Urinary bladder (tissue), 4 donors: ENCODE data around the gene ASF1A. TPM values are rescaled to one million over a fixed set of nuclear protein-coding genes. Genes with fewer than 3 reads are reported as not detected.

Experiments used
- DNase-seq: peaks from one replicate; pipeline ENCODE4 v3.0.0-alpha.2; 2015; ENCODE audit errors: extremely low spot score
- H3K27ac ChIP-seq: one replicate; pipeline ENCODE4 v1.5.1; 2013; ENCODE audit warnings: low read depth, mild to moderate bottlenecking, moderate library complexity
- H3K36me3 ChIP-seq: one replicate; pipeline ENCODE4 v1.6.1; 2013; ENCODE audit warnings: mild to moderate bottlenecking, moderate library complexity; ENCODE audit not compliant: insufficient read depth
- H3K4me1 ChIP-seq: one replicate; pipeline ENCODE4 v1.6.1; 2013; ENCODE audit warnings: mild to moderate bottlenecking, moderate library complexity; ENCODE audit not compliant: insufficient read depth
- H3K4me3 ChIP-seq: one replicate; pipeline ENCODE4 v1.5.1; 2013; ENCODE audit warnings: low read depth, low read length
- WGBS: extraction: QIAGEN DNeasy Blood & Tissue Kit; methylation state at CpG from one replicate; pipeline ENCODE4 v1.1.7; 2013; 5-methylcytosine and 5-hydroxymethylcytosine counted together
- polyA plus RNA-seq: library from polyadenylated mRNA; stranded (reverse); fragments of 200-250 nt; gene quantifications from one replicate; pipeline ENCODE4 v1.2.3, GENCODE V29; 2013
- total RNA-seq: library from RNA; depleted of rRNA; stranded (reverse); fragments of >200 nt; gene quantifications from one replicate; pipeline ENCODE4 v1.2.3, GENCODE V29; 2014
- donor health status: healthy with polysubstance abuse.
- donor health status: healthy.

ASF1A gene
- total and polyA plus RNA-seq, 2 donors: 16.4 to 36.3 TPM

DNA sequence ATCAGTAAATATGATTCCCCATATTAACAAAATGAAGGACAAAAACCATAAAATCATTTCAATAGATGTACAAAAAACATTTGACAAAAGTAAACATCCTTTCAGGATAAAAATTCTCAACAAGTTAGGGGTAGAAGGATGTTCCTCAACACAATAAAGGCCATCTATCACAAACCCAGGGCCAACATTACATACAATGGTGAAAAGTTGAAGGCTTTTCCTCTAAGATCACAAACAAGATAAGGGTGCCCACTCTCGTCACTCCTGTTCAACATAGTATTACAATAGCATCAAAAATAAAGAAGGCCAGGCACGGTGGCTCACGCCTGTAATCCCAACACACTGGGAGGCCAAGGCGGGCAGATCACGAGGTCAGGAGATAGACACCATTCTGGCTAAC lies 22.6 kb upstream of the ASF1A start:
- no peak overlapping the region for H3K4me3 ChIP-seq
- no peak overlapping the region for H3K27ac ChIP-seq
- no peaks in the 10 kb centered on the region for H3K36me3 ChIP-seq
- no peak for DNase-seq
- WGBS: 96% methylated on average over 5 of the region's 5 CpGs
- no peaks in the 10 kb centered on the region for H3K4me1 ChIP-seq

DNA sequence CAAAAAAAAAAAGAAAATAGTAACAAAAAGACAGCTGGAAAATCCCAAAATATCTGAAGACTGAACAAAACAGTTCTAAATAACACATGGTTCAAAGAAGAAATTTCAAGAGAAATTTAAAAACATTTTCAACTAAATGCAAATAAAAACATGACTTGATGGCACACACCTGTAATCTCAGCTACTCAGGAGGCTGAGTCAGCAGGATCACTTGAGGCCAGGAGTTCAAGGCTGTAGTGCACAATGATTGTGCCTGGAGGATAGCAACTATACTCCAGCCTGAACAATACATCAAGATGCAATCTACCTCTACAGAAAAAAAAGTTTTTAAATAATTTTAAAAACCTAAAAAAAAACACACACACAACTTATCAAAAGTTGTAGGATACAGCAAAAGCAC lies 21.6 kb upstream of the ASF1A start:
- no peaks in the 10 kb centered on the region for H3K36me3 ChIP-seq
- DNase-seq: no peak
- no peaks in the 10 kb centered on the region for H3K4me1 ChIP-seq
- H3K27ac ChIP-seq: no peak overlapping the region
- no peak overlapping the region for H3K4me3 ChIP-seq

GRCh38 chr6:118872726-118873125 lies 21.2 kb upstream of the ASF1A start:
- H3K4me3 ChIP-seq: no peak overlapping the region
- DNase-seq: no peak
- H3K27ac ChIP-seq: no peak overlapping the region
- 85% methylated on average over 2 of the region's 2 CpGs for WGBS
- H3K4me1 ChIP-seq: no peaks in the 10 kb centered on the region
- H3K36me3 ChIP-seq: no peaks in the 10 kb centered on the region

GRCh38 chr6:118873239-118873638 lies 20.7 kb upstream of the ASF1A start:
- DNase-seq: no peak
- Histone ChIP-seq H3K27ac (no peak overlapping the region), H3K4me3 (no peak overlapping the region), H3K4me1 (no peaks in the 10 kb centered on the region), H3K36me3 (no peaks in the 10 kb centered on the region)
- 69% methylated on average over 2 of the region's 2 CpGs for WGBS

DNA sequence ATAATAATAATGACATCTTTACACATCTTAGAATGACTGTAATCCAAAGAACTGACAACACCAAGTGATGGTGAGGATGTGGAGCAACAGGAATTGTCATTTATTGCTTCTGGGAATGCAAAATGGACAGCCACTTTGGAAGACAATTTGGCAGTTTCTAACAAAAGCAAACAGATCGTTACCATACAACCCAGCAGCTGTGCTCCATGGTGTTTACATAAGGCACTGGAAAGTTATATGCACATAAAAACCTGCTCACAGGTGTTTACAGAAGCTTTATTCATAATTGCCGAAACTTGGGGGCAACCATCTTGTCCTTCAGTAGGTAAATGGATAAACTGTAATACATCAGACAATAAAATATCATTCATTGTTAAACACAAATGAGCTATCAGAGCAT lies 18.3 kb upstream of the ASF1A start:
- Histone ChIP-seq H3K36me3 (no peaks in the 10 kb centered on the region), H3K27ac (no peak overlapping the region), H3K4me3 (no peak overlapping the region), H3K4me1 (no peaks in the 10 kb centered on the region)
- 66% methylated on average over 2 of the region's 2 CpGs for WGBS
- DNase-seq: no peak

DNA sequence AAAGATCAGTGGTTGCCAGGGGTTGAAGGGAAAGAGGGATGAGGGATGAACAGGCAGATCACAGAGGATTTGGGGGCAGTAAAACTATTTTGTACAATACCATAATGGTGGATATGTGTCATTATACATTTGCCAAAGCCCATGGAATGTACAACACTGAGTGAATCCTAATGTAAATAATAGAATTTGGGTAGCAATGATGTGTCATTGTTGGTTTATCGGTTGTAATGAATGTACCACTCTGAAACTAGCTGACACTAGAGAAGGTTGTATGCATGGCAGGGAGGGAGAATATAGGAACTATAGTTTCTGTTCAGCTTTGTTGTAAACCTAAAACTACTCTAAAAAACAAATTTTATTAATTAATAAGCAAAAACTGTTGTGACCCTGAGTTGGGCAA lies 17.8 kb upstream of the ASF1A start:
- Histone ChIP-seq H3K27ac (no peak overlapping the region), H3K36me3 (no peaks in the 10 kb centered on the region), H3K4me1 (no peaks in the 10 kb centered on the region), H3K4me3 (no peak overlapping the region)
- no peak for DNase-seq
- WGBS: 68% methylated on average over 1 of the region's 1 CpG

DNA sequence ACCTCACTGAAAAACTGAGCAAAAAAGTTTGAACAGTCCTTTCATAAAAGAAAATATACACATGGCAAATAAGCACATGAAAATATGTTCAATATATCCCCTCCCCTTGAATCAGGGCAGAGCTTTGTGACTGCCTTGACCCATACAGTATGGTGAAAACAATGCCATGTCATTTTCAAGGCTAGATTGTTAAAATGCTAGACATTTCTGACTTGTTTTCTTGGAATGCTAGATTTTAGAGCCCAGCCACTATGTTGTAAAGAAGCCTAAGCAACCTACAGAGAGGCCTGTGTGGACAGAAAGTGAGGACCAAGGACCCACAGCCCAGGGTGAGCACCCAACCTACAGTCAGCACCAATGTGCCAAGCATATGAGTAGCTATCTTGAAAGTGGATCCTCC lies 17.1 kb upstream of the ASF1A start:
- no peak overlapping the region for H3K4me3 ChIP-seq
- no peak overlapping the region for H3K27ac ChIP-seq
- DNase-seq: no peak
- no peaks in the 10 kb centered on the region for H3K36me3 ChIP-seq
- no peaks in the 10 kb centered on the region for H3K4me1 ChIP-seq

DNA sequence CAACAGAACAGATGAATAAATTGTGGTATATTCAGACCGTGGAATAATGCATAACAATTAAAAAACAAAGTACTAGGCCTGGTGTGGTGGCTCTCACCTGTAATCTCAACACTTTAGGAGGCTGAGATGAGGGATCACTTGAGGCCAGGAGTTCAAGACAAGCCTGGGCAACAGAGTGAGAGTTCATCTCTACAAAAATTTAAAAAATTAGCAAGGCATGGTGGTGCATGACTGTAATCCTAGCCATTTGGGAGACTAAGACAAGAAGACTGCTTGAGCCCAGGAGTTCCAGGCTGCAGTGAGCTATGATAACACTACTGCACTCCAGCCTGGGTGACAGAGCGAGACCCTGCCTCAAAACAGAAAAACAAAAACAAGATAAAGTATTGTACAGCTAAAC lies 16.1 kb upstream of the ASF1A start:
- H3K27ac ChIP-seq: no peak overlapping the region
- H3K4me1 ChIP-seq: no peaks in the 10 kb centered on the region
- WGBS: 91% methylated on average over 2 of the region's 2 CpGs
- H3K4me3 ChIP-seq: no peak overlapping the region
- no peak for DNase-seq
- no peaks in the 10 kb centered on the region for H3K36me3 ChIP-seq

DNA sequence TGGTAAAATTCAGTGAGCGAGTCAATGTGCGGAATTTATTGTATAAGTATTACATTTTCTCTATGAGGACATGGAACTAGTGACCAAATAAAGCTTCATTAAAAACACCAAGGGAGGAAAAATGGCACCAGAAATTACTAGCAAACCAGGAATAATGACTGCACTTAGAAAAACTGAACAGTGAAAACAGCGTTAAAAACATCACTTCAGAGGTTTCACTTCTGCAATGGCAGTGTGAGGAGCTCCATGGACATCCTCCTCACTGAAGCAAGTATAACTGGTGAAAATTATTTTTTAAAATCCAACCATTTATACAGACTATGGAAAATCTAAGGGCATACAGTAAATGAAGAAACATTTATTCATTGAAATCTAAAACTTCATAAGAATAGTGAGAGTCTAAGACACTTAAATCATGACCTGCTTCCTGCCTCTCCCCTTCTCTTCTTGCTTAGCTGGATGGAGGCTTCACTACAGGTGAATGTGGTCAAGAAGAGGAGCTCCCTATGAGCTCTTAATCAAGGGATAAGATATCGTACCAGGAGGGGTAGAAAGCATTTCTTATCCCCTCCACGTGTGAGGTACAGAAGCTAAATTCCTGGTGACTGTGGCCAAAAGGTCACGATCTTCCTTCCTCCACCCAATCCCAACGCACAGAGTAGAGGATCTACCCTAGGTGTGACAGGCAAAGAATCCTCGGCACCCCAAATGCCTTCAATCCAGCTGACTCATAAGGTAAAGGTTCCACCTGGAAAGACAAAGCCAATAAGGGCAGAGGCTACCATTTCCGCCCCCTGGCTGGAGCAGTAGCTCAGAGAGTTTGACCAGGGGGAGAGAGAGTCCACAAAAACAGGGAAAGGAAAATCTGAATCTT lies 12.3 kb upstream of the ASF1A start:
- H3K4me1 ChIP-seq: no peaks in the 10 kb centered on the region
- H3K4me3 ChIP-seq: no peak overlapping the region
- no peak for DNase-seq
- 87% methylated on average over 9 of the region's 9 CpGs for WGBS
- no peak overlapping the region for H3K27ac ChIP-seq
- no peaks in the 10 kb centered on the region for H3K36me3 ChIP-seq

DNA sequence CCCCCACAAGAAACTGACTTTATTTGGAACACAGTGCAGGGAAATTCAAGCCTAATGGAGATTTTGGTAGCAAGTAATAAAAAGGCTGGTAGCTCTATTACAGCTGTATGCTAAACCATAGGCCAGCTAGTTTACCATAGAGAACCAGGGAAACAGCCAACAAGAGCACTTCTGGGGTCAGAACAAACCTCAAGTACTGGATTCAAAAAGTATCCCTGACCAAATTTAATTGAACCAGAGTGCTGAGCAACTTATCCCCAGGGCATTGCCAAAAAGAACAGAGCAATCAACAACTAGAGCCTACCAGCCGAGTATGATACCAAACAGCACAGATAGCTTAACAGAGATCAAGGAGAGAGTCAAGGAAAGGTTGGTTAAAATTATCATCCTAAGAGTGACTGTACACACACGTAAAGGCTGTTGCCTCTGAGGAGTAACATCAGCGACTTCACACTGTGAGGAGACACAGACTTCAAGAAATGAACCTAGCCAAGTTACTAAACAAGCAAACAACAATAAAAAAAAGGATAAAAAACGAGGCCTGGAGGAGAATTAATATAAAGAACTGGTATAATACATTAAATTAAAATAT lies 11.5 kb upstream of the ASF1A start:
- DNase-seq: no peak
- Histone ChIP-seq H3K4me3 (no peak overlapping the region), H3K36me3 (no peaks in the 10 kb centered on the region), H3K4me1 (no peaks in the 10 kb centered on the region), H3K27ac (no peak overlapping the region)
- WGBS: 89% methylated on average over 4 of the region's 4 CpGs

DNA sequence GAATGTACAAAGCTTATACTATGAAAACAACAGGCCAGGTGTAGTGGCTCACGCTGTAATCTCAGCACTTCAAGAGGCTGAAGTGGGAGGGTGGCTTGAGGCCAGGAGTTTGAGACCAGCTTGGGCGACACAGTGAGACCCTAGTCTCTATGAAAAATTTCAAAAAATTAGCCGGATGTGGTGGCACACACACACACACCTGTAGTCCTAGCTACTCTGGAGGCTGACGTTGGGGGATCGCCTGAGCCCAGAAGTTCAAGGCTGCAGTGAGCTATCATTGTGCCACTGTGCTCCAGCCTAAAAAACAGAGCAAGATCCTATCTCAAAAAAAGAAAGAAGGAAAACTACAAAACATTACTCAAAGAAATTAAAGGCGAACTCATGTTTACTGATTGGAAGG lies 7.3 kb upstream of the ASF1A start:
- Histone ChIP-seq H3K36me3 (no peaks in the 10 kb centered on the region), H3K4me3 (no peak overlapping the region), H3K4me1 (peaks cover 1% of the 10 kb centered on the region), H3K27ac (no peak overlapping the region)
- DNase-seq: no peak
- whole genome bisulfite sequencing: 92% methylated on average over 6 of the region's 6 CpGs

DNA sequence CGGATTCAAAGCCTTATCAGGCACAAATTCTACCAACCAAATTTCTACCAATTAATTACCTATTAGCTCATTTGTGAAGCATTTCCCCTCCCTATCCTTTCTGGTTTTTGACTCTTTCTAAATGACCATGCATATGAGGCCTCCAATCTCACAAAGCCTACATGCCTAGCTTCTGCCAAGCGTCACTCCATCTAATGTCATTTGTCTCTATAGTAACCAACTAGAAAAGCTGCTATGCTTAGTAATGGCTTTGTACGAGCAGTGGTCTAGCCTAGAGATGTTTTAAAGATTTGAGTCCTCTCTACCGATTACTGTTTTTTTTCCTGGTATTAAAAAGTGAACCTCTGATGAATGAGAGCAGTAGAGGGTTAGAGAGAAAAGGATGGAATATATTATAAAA lies 4.8 kb upstream of the ASF1A start:
- 90% methylated on average over 4 of the region's 4 CpGs for WGBS
- H3K4me3 ChIP-seq: no peak overlapping the region
- H3K36me3 ChIP-seq: no peaks in the 10 kb centered on the region
- no peak for DNase-seq
- no peak overlapping the region for H3K27ac ChIP-seq
- H3K4me1 ChIP-seq: peaks cover 1% of the 10 kb centered on the region

DNA sequence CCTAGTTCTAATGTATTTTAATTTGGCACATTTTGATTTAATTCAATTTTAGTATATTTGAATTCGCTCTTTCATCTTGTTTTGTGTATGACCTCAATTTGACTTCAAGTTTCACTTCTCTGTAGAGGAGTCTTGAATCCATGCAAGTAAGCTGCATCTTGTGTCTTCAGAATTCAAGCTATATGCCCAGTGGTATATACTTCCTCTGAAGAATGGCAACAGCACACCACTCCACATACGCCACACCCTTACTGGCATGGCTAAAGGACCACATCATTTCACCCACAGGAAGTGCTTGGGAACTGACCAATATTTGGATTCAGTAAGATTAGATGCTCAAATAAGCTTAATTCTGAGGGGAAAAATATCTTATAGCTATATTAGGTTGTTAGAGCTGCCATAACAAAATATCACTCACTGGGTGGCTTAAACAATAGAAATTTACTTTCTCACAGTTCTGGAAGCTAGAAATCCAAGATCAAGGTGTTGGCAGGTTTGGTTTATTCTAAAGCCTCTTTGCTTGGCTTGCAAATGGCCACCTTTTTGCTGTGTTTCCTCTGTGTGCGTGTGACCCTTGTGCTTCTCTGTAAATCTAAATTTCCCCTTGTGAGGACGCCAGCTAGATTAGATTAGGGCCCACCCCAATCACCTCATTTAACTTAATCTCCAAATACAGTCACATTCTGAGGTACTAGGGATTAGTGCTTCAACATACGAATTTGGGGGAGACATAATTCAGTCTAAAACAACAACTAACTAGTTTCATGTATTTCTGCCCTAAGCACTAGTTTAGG lies 2.8 kb upstream of the ASF1A start:
- DNase-seq: no peak
- Histone ChIP-seq H3K4me3 (no peak overlapping the region), H3K27ac (no peak overlapping the region), H3K4me1 (peaks cover 1% of the 10 kb centered on the region), H3K36me3 (no peaks in the 10 kb centered on the region)
- 93% methylated on average over 5 of the region's 5 CpGs for WGBS
